GM19372 (cell line): ENCODE measurements around the gene IFIT2.
"Not testable (repeated sequence)": the region's sequence is repeated elsewhere in the genome, so short reads cannot be mapped to it uniquely, and the experiment has no call there.

Source experiments
- ATAC-seq: cut with Tn5 transposase; IDR thresholded peaks from one replicate; pipeline ENCODE4 v1.9.1; 2021; ENCODE audit warnings: mild to moderate bottlenecking, low read depth, moderate library complexity; ENCODE audit not compliant: unreplicated experiment

Gene IFIT2

GRCh38 chr10:89301721-89302445 lies at the start of gene IFIT2:
Gene IFIT2 (plus strand): TSS chr10:89302046. CDS start chr10:89302124, 78 bp downstream.
- ATAC-seq, result peak; percentile 74

GRCh38 chr10:89252225-89252585 lies 49.6 kb upstream of the IFIT2 start:
- no peak for ATAC-seq

- ATAC-seq, result not testable (repeated sequence)
Measured at GRCh38 chr10:89255091-89255579, 46.7 kb upstream of the IFIT2 start.

GRCh38 chr10:89255793-89256192 lies 46.1 kb upstream of the IFIT2 start:
- ATAC-seq, result no peak

GRCh38 chr10:89256340-89256739 lies 45.5 kb upstream of the IFIT2 start:
- ATAC-seq, result no peak

- no peak for ATAC-seq
Measured at GRCh38 chr10:89256962-89257361, 44.9 kb upstream of the IFIT2 start.

GRCh38 chr10:89257581-89257980 lies 44.3 kb upstream of the IFIT2 start:
- ATAC-seq, result no peak

- no peak for ATAC-seq
Measured at GRCh38 chr10:89258881-89259280, 43.0 kb upstream of the IFIT2 start.

- ATAC-seq, result no peak
Measured at GRCh38 chr10:89262086-89263051, 39.5 kb upstream of the IFIT2 start.

GRCh38 chr10:89263091-89263490 lies 38.8 kb upstream of the IFIT2 start:
- no peak for ATAC-seq

GRCh38 chr10:89263531-89263930 lies 38.3 kb upstream of the IFIT2 start:
- ATAC-seq, result no peak

GRCh38 chr10:89266721-89267453 lies 35.0 kb upstream of the IFIT2 start:
- ATAC-seq, result no peak

- ATAC-seq, result no peak
Measured at GRCh38 chr10:89269433-89270152, 32.3 kb upstream of the IFIT2 start.

GRCh38 chr10:89270153-89270483 lies 31.7 kb upstream of the IFIT2 start:
- no peak for ATAC-seq

GRCh38 chr10:89271532-89271931 lies 30.3 kb upstream of the IFIT2 start:
- no peak for ATAC-seq

GRCh38 chr10:89273680-89274079 lies 28.2 kb upstream of the IFIT2 start:
- no peak for ATAC-seq

- no peak for ATAC-seq
Measured at GRCh38 chr10:89274928-89275327, 26.9 kb upstream of the IFIT2 start.

GRCh38 chr10:89275383-89275782 lies 26.5 kb upstream of the IFIT2 start:
- no peak for ATAC-seq

GRCh38 chr10:89278034-89278535 lies 23.8 kb upstream of the IFIT2 start:
- no peak for ATAC-seq

GRCh38 chr10:89278900-89279392 lies 22.9 kb upstream of the IFIT2 start:
- ATAC-seq, result no peak
